ENCODE measurements around the gene WASF1. TPM values are rescaled to one million over a fixed set of nuclear protein-coding genes. Genes with fewer than 3 reads are reported as not detected.

WASF1 gene
- total RNA-seq, 1 experiment from 2014 or later: 12.8 TPM

Other genes starting within 250 kb of the WASF1 start
- not detected in 2 replicates for gene GPR6, start 201.4 kb downstream of the WASF1 start, total RNA-seq (2014; rRNA removed; shearing (Covaris generic))
- gene CDC40, start 757 bp upstream of the WASF1 start, total RNA-seq (2014; rRNA removed; shearing (Covaris generic)): 21.8 and 61.8 TPM in 2 replicates
- 1.8 and 2.6 TPM in 2 replicates for gene METTL24, start 178.7 kb upstream of the WASF1 start, total RNA-seq (2014; rRNA removed; shearing (Covaris generic))
- gene DDO, start 235.9 kb upstream of the WASF1 start, total RNA-seq (2014; rRNA removed; shearing (Covaris generic)): not detected in 2 replicates